DND-41 (cell line): ENCODE results near the gene FAM107A.

Experiments used
- EZH2 ChIP-seq: IDR thresholded peaks from 3 replicates; pipeline ENCODE4 v1.6.1; 2012; ENCODE audit warnings: borderline replicate concordance, low read depth, mild to moderate bottlenecking, moderate library complexity, low read length, inconsistent platforms; ENCODE audit not compliant: severe bottlenecking
- TF ChIP-seq, protein P1 (sequence below): IDR thresholded peaks from 2 replicates; pipeline ENCODE4 v1.5.1; 2012; ENCODE audit warnings: borderline replicate concordance, low read length, moderate library complexity, mild to moderate bottlenecking; ENCODE audit not compliant: poor library complexity, severe bottlenecking; ENCODE audit errors: extremely low read depth

DNA sequence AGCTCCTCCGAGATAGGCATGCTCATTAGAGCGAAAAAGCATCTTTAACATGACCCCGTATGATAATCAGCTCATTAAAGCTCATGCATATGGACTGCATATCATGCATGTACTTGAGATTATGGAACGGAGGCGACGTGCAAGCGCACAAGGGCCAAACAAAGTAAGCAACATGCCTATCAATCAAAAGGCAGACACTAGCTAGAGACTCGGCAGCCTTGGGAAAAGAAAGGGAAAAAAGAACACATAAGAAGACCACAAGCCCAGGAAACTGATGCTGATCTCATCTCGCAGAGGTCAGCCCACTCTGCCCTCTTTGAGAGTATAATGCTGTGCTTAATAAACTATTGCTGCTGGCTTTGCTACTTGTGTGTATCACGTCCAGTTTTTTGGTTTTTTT lies 37.6 kb downstream of the FAM107A start:
- TF ChIP-seq EZH2 = no peak
- TF ChIP-seq, protein P1, sequence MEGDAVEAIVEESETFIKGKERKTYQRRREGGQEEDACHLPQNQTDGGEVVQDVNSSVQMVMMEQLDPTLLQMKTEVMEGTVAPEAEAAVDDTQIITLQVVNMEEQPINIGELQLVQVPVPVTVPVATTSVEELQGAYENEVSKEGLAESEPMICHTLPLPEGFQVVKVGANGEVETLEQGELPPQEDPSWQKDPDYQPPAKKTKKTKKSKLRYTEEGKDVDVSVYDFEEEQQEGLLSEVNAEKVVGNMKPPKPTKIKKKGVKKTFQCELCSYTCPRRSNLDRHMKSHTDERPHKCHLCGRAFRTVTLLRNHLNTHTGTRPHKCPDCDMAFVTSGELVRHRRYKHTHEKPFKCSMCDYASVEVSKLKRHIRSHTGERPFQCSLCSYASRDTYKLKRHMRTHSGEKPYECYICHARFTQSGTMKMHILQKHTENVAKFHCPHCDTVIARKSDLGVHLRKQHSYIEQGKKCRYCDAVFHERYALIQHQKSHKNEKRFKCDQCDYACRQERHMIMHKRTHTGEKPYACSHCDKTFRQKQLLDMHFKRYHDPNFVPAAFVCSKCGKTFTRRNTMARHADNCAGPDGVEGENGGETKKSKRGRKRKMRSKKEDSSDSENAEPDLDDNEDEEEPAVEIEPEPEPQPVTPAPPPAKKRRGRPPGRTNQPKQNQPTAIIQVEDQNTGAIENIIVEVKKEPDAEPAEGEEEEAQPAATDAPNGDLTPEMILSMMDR = no peak
